Choroid plexus epithelial cell (primary cell): ENCODE measurements around the gene HOXA11.

Experiments
- DNase-seq: peaks from one replicate; pipeline ENCODE4 v3.0.0-alpha.2; 2010; ENCODE audit warnings: low read depth
- H3K4me3 ChIP-seq: 2 replicates; pipeline ENCODE4 v1.5.1; 2011; ENCODE audit warnings: low read depth, mild to moderate bottlenecking, control low read depth, low read length, moderate library complexity
- TF ChIP-seq, protein P1 (sequence below): conservative IDR thresholded peaks from 2 replicates; pipeline ENCODE4 v1.5.1; 2011; ENCODE audit warnings: low read depth, mild to moderate bottlenecking, control low read depth, inconsistent platforms, low read length, moderate library complexity

Gene HOXA11

DNA sequence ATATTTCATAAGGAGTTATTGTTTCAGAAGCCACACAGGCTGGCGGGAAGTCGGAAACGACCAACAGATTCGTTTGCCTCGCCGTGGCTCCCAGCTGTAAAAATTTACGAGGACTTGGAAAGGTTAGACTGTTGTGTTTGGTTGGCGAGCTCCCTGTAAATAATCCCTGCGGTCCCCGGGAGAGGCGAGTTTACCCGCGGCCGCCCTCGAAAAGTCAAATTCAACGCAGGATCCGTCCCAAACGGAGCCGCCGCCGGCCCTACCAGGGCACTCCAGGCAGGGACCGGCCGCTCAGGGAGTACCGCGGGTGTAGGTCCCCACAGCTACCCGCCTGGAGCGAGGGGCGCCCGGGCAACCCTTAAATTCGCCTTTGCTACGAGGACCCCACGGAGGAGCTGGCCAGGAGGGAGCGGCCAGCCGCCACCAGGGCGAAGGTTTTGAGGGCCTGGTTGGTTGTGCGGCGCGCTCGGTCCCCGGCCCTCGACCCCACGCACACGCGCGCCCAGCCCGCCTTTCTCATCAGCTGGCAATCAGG, 19.0 kb downstream of the HOXA11 start:
- no peak for DNase-seq
- TF ChIP-seq, protein P1, sequence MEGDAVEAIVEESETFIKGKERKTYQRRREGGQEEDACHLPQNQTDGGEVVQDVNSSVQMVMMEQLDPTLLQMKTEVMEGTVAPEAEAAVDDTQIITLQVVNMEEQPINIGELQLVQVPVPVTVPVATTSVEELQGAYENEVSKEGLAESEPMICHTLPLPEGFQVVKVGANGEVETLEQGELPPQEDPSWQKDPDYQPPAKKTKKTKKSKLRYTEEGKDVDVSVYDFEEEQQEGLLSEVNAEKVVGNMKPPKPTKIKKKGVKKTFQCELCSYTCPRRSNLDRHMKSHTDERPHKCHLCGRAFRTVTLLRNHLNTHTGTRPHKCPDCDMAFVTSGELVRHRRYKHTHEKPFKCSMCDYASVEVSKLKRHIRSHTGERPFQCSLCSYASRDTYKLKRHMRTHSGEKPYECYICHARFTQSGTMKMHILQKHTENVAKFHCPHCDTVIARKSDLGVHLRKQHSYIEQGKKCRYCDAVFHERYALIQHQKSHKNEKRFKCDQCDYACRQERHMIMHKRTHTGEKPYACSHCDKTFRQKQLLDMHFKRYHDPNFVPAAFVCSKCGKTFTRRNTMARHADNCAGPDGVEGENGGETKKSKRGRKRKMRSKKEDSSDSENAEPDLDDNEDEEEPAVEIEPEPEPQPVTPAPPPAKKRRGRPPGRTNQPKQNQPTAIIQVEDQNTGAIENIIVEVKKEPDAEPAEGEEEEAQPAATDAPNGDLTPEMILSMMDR, result no peak
- H3K4me3 ChIP-seq, result no peak overlapping the region

DNA sequence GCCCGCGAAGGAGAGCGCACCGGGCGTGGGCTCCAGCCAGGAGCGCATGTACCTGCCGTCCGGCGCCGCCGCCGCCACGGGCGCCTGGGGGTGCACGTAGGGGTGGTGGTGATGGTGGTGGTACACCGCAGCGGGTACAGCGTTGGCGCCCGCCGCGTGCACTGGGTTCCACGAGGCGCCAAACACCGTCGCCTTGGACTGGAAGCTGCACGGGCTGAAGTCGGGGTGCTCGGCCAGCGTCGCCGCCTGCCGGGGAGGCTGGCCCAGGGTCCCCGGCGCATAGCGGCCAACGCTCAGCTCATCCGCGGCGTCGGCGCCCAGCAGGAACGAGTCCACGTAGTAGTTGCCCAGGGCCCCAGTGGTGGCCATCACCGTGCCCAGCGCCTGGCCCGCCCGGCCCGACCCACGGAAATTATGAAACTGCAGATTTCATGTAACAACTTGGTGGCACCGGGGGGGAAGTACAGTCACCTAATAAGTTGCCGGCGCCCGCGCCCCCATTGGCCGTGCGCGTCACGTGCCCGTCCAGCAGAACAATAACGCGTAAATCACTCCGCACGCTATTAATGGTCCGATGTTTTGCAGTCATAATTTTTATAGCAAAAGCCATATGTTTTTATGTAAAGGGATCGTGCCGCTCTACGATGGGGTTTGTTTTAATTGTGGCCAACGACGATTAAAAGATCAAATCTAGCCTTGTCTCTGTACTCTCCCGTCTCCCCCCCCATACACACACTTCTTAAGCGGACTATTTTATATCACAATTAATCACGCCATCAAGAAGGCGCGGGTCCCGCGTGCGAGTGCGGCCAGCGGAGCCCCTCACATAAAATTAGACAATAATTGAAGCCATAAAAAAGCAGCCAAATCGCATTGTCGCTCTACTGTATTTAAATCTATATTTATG, 19.7 kb downstream of the HOXA11 start, which contains the start of gene HOXA9:
Gene HOXA9 (minus strand): TSS at position 449 of the 907 bp plus-strand sequence. CDS start 80 bp downstream, at position 369.
- DNase-seq, result no peak
- TF ChIP-seq, protein P1, result no peak
- no peak within 1 kb of the TSS for H3K4me3 ChIP-seq

DNA sequence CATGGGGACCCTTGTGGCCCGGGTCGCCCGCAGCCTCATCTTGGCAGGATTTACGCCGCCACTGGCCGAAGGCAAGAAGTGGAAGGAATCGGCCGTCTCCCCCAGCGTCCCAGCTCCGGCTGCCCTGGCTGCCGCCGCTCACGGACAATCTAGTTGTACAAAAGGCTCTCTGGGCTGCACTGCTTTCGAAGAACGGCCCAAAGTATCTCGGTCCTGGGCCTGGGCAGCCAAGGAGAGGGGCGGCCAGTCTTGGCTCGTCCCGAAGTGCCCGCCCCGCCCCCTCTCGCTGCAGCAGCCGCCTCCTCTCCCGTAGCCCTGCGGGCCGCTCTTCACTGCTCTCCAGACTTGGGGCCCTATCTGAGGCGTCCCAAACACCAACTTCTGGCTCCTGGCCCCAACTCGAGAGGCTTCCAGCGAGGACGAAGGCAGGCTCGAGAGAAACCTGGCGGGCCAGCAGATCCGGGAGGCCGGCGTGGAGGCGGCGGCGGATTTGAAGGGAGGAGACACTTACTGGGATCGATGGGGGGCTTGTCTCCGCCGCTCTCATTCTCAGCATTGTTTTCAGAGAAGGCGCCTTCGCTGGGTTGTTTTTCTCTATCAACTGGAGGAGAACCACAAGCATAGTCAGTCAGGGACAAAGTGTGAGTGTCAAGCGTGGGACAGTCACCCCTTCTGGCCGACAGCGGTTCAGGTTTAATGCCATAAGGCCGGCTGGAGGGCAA, 20.5 kb downstream of the HOXA11 start:
- H3K4me3 ChIP-seq, result no peak overlapping the region
- TF ChIP-seq, protein P1, result no peak
- DNase-seq, result no peak

DNA sequence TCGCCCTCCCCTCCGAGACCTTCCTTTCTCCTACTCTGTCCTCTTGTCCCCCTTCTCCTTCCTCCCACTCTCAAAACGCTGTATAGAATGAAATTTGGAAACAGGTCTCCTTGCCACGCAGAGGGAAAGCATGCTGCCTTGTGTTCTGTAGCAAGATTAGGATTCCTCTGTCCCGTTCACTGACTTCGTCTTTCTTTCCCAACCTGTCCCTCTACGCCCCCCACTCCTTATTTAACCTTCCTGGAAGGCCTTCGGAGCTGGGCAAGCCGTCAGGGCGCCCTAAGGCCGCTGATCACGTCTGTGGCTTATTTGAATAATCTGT, 21.0 kb downstream of the HOXA11 start:
- no peak for DNase-seq
- TF ChIP-seq, protein P1, result no peak
- H3K4me3 ChIP-seq, result no peak overlapping the region

- TF ChIP-seq, protein P1, result no peak
- no peak overlapping the region for H3K4me3 ChIP-seq
- no peak for DNase-seq
Measured at GRCh38 chr7:27163288-27164044, 21.6 kb downstream of the HOXA11 start.

- no peak for DNase-seq
- no peak overlapping the region for H3K4me3 ChIP-seq
Measured at GRCh38 chr7:27162561-27163287, 22.3 kb downstream of the HOXA11 start.

More at GRCh38 chr7:27162561-27163287, 22.3 kb downstream of the HOXA11 start:
- TF ChIP-seq, protein P1, result no peak
